ACC112 (cell line): ENCODE data around the gene FCER2.
"Not testable (repeated sequence)": the region's sequence is repeated elsewhere in the genome, so short reads cannot be mapped to it uniquely, and the experiment has no call there.

Experiments
- H2AFZ ChIP-seq: fragments of 200-600 bp; sonication (generic); one replicate; pipeline ENCODE4 v1.6.0; 2017; ENCODE audit warnings: antibody characterized with exemption, low read length; ENCODE audit not compliant: unreplicated experiment
- H3K27ac ChIP-seq: fragments of 200-600 bp; sonication (generic); 2 replicates; pipeline ENCODE4 v1.5.1; 2014; ENCODE audit warnings: low read depth, mild to moderate bottlenecking, antibody characterized with exemption, low read length, moderate library complexity
- H3K27me3 ChIP-seq: fragments of 200-600 bp; sonication (generic); 2 replicates; pipeline ENCODE4 v1.6.1; 2014; ENCODE audit warnings: mild to moderate bottlenecking, antibody characterized with exemption, low read length, moderate library complexity, mixed read lengths; ENCODE audit not compliant: insufficient read depth
- H3K36me3 ChIP-seq: fragments of 200-600 bp; sonication (generic); 2 replicates; pipeline ENCODE4 v1.6.1; 2016; ENCODE audit warnings: mild to moderate bottlenecking, antibody characterized with exemption, low read length, moderate library complexity, mixed read lengths; ENCODE audit not compliant: insufficient read depth
- H3K4me1 ChIP-seq: fragments of 200-600 bp; sonication (generic); one replicate; pipeline ENCODE4 v1.6.1; 2016; ENCODE audit warnings: low read length, mixed read lengths; ENCODE audit not compliant: insufficient read depth, unreplicated experiment, control insufficient read depth
- H3K4me3 ChIP-seq: fragments of 200-600 bp; sonication (generic); 2 replicates; pipeline ENCODE4 v1.5.1; 2014; ENCODE audit warnings: mild to moderate bottlenecking, low read depth, low read length
- H3K79me2 ChIP-seq: fragments of 200-600 bp; sonication (generic); one replicate; pipeline ENCODE4 v1.6.0; 2016; ENCODE audit warnings: low read length; ENCODE audit not compliant: control insufficient read depth, unreplicated experiment, insufficient read depth

FCER2 gene

DNA sequence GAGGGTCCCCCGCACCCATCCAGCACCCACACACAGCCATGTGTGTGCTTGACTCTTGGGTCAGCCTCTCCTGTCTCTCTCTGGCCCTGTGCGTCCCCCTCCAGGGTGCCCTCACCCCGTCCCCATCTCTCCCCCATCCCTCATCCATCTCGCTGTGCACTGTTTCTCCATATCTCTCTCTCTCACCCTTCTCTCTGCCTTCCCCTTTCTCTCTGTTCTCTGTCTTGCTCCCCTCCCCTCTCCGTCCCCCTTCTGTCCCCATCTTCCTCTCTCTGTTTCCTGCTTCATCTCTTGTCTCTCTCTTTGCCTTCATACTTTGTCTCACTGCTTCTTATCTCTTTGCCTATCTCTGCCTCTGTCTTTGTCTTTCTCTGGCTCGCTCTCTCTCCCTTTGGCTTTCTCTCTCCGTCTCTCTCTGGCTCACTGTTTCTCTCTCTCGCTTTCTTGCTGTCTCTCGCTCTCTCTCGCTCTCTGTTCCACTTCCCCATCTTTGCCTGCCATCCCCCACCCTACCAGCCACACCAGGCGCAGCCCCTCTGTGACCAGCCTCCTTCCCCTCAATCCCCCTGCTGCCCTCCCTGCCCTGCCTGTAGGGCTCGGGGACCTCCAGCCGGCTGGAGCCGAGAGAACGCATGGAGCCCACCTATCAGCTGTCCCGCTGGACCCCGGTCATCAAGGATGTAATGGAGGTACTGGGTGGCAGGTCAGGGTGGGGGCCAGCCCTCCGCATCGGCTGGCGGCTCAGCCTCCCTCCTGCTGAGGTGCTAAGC is 56.1 kb downstream of the FCER2 start:
- no peak overlapping the region for H2AFZ ChIP-seq
- H3K4me1 ChIP-seq: no peaks in the 10 kb centered on the region
- H3K36me3 ChIP-seq: no peaks in the 10 kb centered on the region
- H3K27me3 ChIP-seq: no peaks in the 10 kb centered on the region
- H3K27ac ChIP-seq: no peak overlapping the region
- no peak overlapping the region for H3K4me3 ChIP-seq
- H3K79me2 ChIP-seq: no peaks in the 10 kb centered on the region

GRCh38 chr19:7645163-7645562 is 56.8 kb downstream of the FCER2 start:
- Histone ChIP-seq H3K27ac (no peak overlapping the region), H3K79me2 (no peaks in the 10 kb centered on the region), H3K4me3 (no peak overlapping the region), H3K36me3 (no peaks in the 10 kb centered on the region), H2AFZ (no peak overlapping the region), H3K4me1 (no peaks in the 10 kb centered on the region), H3K27me3 (no peaks in the 10 kb centered on the region)

GRCh38 chr19:7644550-7644877 is 57.4 kb downstream of the FCER2 start:
- H3K27me3 ChIP-seq: no peaks in the 10 kb centered on the region
- H3K36me3 ChIP-seq: no peaks in the 10 kb centered on the region
- no peak overlapping the region for H2AFZ ChIP-seq
- H3K4me1 ChIP-seq: no peaks in the 10 kb centered on the region
- no peak overlapping the region for H3K27ac ChIP-seq
- H3K4me3 ChIP-seq: no peak overlapping the region
- H3K79me2 ChIP-seq: no peaks in the 10 kb centered on the region

DNA sequence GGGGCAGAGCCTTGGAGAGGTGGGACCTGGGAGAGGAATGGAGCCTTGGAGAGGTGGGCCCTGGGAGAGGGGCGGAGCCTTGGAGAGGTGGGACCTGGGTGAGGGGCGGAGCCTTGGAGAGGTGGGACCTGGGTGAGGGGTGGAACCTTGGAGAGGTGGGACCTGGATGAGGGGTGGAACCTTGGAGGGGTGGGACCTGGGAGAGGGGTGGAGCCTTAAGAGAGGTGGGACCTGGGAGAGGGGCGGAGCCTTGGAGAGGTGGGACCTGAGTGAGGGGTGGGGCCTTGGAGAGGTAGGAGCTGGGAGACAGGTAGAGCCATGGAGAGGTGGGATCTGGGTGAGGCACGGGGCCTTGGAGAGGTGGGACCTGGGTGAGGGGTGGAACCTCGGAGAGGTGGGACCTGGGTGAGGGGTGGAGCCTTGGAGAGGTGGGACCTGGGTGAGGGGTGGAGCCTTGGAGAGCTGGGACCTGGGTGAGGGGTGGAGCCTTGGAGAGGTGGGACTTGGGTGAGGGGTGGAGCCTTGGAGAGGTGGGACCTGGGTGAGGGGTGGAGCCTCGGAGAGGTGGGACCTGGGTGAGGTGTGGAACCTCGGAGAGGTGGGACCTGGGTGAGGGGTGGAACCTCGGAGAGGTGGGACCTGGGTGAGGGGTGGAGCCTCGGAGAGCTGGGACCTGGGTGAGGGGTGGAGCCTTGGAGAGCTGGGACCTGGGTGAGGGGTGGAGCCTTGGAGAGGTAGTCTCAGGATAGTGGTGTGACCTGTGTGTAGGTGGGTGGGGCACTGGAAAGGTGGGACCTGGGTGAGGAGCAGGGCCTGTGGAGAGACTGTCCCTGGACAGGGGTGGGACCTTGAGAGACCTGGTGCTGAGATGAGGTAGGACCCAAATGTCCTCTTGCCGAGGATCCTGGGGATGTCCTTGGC is 58.0 kb downstream of the FCER2 start:
- not testable (repeated sequence) for H3K36me3 ChIP-seq, H3K4me1 ChIP-seq, H3K79me2 ChIP-seq, H2AFZ ChIP-seq, H3K27me3 ChIP-seq, H3K4me3 ChIP-seq, H3K27ac ChIP-seq

GRCh38 chr19:7643031-7643415 is 58.9 kb downstream of the FCER2 start:
- Histone ChIP-seq H3K79me2 (no peaks in the 10 kb centered on the region), H3K4me1 (no peaks in the 10 kb centered on the region), H2AFZ (no peak overlapping the region), H3K4me3 (no peak overlapping the region), H3K36me3 (no peaks in the 10 kb centered on the region), H3K27me3 (no peaks in the 10 kb centered on the region), H3K27ac (no peak overlapping the region)

DNA sequence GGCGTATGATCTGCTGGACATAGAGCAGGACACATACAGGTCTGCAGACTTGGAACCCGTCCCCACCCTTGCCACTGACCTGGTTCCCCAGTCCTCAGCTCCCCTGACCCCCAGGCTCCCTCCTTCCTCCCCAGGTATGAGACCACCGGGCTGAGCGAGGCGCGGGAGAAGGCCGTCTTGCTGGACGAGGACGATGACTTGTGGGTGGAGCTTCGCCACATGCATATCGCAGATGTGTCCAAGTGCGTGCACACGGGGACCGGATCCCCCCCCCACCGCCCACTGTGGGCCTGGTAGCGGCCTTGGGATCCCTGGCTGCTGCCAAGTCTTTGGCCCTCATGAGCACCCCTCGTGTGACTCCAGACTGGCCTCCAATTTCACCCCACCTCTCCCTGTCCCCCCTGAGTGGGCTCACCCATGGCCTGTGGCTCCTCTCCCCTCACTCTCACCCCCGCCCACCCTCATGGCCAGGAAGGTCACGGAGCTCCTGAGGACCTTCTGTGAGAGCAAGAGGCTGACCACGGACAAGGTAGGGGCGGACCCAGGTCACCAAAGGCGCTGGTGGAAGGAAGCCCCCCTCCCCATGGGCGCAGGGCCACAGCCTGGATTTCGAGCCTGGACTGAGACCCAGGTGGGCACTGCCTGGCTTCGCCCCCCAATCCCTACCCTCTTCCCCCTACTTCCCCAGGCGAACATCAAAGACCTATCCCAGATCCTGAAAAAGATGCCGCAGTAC is 59.5 kb downstream of the FCER2 start:
- H3K27me3 ChIP-seq: no peaks in the 10 kb centered on the region
- H3K4me3 ChIP-seq: no peak overlapping the region
- H2AFZ ChIP-seq: no peak overlapping the region
- no peaks in the 10 kb centered on the region for H3K36me3 ChIP-seq
- H3K4me1 ChIP-seq: no peaks in the 10 kb centered on the region
- no peak overlapping the region for H3K27ac ChIP-seq
- H3K79me2 ChIP-seq: no peaks in the 10 kb centered on the region

DNA sequence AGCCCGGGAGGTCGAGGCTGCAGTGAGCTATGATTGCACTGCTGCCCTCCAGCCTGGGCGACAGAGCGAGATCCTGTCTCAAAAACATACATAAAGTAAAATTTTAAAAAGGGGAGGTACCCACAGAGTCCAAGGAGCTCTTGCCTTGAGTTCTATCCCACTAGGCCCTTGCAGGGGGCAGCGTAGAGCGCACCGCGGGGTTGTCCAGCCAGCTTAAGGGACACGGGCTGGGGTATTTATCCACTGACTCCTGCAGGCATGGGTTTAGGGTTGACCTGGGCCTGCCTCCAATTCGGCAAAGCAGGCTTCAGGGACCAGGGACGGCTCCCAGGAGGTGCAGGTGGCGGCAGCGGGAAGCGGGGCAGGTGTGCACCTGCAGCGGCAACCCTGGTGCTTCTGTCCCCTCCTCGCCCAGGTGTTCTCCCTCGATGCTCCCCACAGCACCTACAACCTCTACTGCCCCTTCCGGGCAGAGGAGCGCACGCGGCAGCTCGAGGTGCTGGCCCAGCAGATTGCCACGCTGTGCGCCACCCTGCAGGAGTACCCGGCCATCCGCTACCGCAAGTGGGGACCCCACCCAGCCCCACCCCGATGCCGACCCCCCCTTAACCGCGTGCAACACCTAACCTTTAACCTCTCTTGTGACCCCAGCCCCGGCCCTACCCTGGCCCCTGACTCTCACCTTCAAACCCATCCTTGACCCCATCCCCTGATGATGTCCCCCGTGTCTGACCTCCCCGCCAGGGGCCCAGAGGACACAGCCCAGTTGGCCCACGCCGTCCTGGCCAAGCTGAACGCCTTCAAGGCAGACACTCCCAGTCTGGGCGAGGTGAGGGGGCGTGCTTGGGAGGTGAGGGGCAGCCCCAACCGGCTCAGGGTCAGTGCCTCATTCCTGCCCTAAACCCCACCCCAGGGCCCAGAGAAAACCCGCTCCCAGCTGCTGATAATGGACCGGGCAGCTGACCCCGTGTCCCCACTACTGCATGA is 60.3 kb downstream of the FCER2 start:
- H2AFZ ChIP-seq: no peak overlapping the region
- H3K4me1 ChIP-seq: no peaks in the 10 kb centered on the region
- H3K4me3 ChIP-seq: no peak overlapping the region
- no peak overlapping the region for H3K27ac ChIP-seq
- no peaks in the 10 kb centered on the region for H3K36me3 ChIP-seq
- no peaks in the 10 kb centered on the region for H3K27me3 ChIP-seq
- H3K79me2 ChIP-seq: no peaks in the 10 kb centered on the region

DNA sequence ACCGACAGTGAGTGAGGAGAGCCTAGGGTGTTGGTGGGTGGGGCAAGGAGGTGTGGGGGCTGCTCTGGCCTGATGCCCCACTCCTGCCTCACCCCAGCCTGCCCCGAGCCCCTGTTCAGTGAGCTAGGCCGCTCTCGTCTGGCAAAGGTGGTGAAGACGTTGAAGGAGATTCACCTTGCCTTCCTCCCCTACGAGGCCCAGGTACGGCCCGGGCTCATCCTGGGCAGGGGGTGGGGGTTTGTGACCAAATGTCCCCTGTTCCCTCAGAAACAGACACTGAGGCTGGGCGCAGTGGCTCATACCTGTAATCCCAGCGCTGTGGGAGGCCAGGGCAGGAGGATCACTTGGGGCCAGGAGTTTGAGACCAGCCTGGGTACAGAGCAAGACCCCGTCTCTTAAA is 61.1 kb downstream of the FCER2 start:
- Histone ChIP-seq H3K36me3 (no peaks in the 10 kb centered on the region), H3K27me3 (no peaks in the 10 kb centered on the region), H3K27ac (no peak overlapping the region), H3K79me2 (no peaks in the 10 kb centered on the region), H3K4me3 (no peak overlapping the region), H3K4me1 (no peaks in the 10 kb centered on the region), H2AFZ (no peak overlapping the region)

DNA sequence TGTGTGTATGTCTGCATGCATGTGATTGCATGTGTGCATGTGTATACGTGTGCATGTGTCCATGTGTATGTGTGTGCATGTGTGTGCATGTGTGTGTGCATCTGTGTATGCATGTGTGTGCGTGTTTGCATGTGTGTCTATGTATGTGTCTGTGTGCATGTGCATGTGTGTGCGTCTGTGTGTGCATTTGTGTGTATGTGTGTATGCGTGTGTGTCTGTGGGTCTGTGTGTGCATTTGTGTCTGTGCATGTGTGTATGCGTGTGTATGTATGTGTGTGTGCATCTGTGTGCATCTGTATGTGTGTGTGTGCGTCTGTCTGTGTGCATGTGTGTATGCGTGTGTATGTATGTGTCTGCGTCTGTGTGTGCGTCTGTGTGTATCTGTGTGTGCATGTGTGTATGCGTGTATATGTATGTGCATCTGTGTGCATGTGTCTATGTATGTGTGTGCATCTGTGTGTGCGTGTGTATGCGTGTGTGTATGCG is 62.0 kb downstream of the FCER2 start:
- no peaks in the 10 kb centered on the region for H3K27me3 ChIP-seq
- H3K4me3 ChIP-seq: no peak overlapping the region
- no peak overlapping the region for H3K27ac ChIP-seq
- H2AFZ ChIP-seq: no peak overlapping the region
- H3K79me2 ChIP-seq: no peaks in the 10 kb centered on the region
- no peaks in the 10 kb centered on the region for H3K4me1 ChIP-seq
- no peaks in the 10 kb centered on the region for H3K36me3 ChIP-seq
